ENCODE results near the gene HECA. TPM values are rescaled to one million over a fixed set of nuclear protein-coding genes. Genes with fewer than 3 reads are reported as not detected.

Gene HECA
- total and polyA plus RNA-seq, 2 of the 4 experiments (the other 2 are of a cell fraction): 3.1 to 4.3 TPM

DNA sequence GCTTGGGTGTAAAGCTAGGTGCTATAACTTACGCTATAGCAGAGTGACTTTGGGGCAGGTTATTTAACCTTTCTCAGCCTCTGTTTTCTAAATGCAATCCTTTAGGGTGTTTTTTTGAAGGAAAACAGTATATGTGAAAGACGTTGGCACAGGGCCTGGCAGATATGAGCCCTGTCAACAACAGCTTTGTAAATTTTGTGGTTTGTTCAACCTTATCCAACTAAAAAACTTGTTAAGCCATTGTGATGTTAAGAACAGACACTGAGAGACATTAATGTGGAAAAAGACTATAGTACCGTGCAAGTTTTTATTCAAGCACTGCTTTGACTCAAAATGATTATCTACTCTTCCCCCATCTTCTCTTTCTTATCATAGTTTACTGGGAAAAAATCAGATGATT is 8.2 kb downstream of the HECA start:
- Histone ChIP-seq H3K27ac (ENCODE audit: insufficient read depth, low read length) (no peak overlapping the region), H4K20me1 (ENCODE audit: insufficient read depth, low read length) (no peaks in the 10 kb centered on the region; the same call in 1 of the 2 replicates), H3K4ac (ENCODE audit: low read depth, low read length) (no peak overlapping the region), H3K27me3 (ENCODE audit: control insufficient read depth, insufficient read depth, low read length) (no peaks in the 10 kb centered on the region), H4K91ac (ENCODE audit: insufficient read depth, low read depth, low read length) (no peak overlapping the region), H2AK5ac (ENCODE audit: low read depth, low read length) (no peak overlapping the region), H2BK20ac (ENCODE audit: low read depth, low read length) (no peak overlapping the region), H3K14ac (replicated peaks; ENCODE audit: low read depth, low read length) (no peak overlapping the region), H2AK9ac (replicated peaks; ENCODE audit: low read depth, low read length, poor library complexity) (no peak overlapping the region), H3K56ac (ENCODE audit: extremely low read depth, insufficient read depth, low read length) (no peak overlapping the region), H3K4me2 (ENCODE audit: low read depth, low read length) (no peak overlapping the region), H4K8ac (ENCODE audit: low read depth in 2 of 2, low read length in 2 of 2) (no peak overlapping the region), H2BK120ac (ENCODE audit: low read depth, low read length) (no peak overlapping the region), H4K5ac (ENCODE audit: low read depth, low read length) (no peak overlapping the region), H3K4me3 (ENCODE audit: insufficient read depth, low read depth, low read length) (no peak overlapping the region), H3K9me1 (ENCODE audit: insufficient read depth, low read length) (no peaks in the 10 kb centered on the region), H3K18ac (ENCODE audit: low read depth, low read length) (no peak overlapping the region), H3K9me3 (ENCODE audit: control insufficient read depth, insufficient read depth, low read length) (no peaks in the 10 kb centered on the region), H3K4me1 (ENCODE audit: control insufficient read depth, insufficient read depth, low read length) (no peaks in the 10 kb centered on the region; the same call in 1 of the 2 replicates), H3K36me3 (ENCODE audit: control insufficient read depth, insufficient read depth, low read length) (no peaks in the 10 kb centered on the region), H3K23ac (ENCODE audit: low read depth, low read length) (no peak overlapping the region), H2BK5ac (ENCODE audit: low read depth, low read length, poor library complexity, severe bottlenecking) (no peak overlapping the region), H3K79me1 (ENCODE audit: low read depth in 1 of 2, low read length in 2 of 2) (peaks cover 30 to 31% of the 10 kb centered on the region in 2 experiments), H2BK15ac (ENCODE audit: low read depth, low read length) (no peak overlapping the region), H3K9ac (ENCODE audit: low read depth, low read length) (no peak overlapping the region), H2AFZ (replicated peaks; ENCODE audit: low read length, poor library complexity) (no peak overlapping the region)
- DNase-seq (no peak), ATAC-seq (ENCODE audit: low read depth) (no peak)
- no TSS peak for BruUV-seq (replicated peaks)
- no CpG with 5 or more reads among the region's 3 CpGs for WGBS, 2 experiments (ENCODE audit: extremely low coverage in 2 of 2, insufficient read length in 1 of 2)
- CTCF ChIA-PET: no interaction called here
- TF ChIP-seq MXI1 (IDR thresholded peaks at IDR 0.05; ENCODE audit: borderline replicate concordance, low read depth, low read length) (no peak), MAFK (IDR thresholded peaks at IDR 0.05; ENCODE audit: low read depth, low read length) (no peak), CHD1 (IDR thresholded peaks at IDR 0.05; ENCODE audit: low read depth, low read length) (no peak), RAD21 (IDR thresholded peaks at IDR 0.05; ENCODE audit: low read length) (no peak)
- POLR2A ChIA-PET (ENCODE audit: unreplicated experiment): no interaction called here
- dilution Hi-C loops (cut with HindIII; ENCODE audit: low sequenced_read_pairs, unreplicated experiment): no loop called here
- intact Hi-C loops (cut with micrococcal nuclease): no loop called here
- in situ Hi-C loops (cut with MboI; ENCODE audit: low sequenced_read_pairs): no loop called here
